ENCODE data around the gene ZSCAN9.
A peak's percentile ranks its signal among the peaks of the same experiment; 100 is the strongest.

ZSCAN9 gene

DNA sequence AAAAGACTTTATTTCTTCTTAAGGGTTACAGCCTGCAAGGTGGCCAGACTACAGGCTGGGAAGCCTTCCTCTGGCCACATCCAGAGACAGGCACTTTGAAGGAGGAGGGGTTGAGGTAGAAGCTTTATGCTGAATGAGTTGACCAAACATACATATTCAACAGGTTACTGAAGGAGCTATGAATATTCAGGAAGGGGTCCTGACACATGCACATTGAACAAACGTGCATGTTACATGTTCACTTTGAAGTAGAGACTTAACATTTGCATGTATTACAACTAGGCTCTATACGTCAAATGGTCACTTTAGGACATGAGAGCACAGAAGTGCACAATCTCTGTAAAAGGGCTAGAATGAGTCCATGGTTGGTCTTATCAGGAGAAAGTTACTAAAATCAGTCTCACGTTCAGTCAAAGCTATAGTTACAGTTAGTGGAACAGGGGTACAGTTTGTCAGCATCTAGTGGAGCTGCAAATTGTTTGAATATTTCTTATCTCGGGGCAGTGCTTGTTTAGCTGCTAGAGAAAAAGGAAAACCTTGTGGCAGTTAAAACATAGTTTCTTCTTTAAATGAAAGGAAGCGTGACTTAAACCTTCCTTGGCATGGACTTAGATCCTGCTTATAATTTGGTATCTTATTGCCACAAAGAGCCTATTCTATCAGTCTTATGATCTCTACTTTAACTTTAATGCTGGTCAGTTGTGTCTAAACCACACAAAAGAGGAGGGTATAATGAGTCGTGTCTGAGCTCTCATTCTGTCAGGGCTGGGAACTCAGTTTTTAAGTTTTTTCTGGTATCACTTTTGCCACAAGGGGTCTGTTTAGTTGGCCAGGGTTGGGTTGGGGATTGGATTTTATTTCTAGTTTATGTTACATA, 4.6 kb upstream of the ZSCAN9 start:
- no peak for DNase-seq

DNA sequence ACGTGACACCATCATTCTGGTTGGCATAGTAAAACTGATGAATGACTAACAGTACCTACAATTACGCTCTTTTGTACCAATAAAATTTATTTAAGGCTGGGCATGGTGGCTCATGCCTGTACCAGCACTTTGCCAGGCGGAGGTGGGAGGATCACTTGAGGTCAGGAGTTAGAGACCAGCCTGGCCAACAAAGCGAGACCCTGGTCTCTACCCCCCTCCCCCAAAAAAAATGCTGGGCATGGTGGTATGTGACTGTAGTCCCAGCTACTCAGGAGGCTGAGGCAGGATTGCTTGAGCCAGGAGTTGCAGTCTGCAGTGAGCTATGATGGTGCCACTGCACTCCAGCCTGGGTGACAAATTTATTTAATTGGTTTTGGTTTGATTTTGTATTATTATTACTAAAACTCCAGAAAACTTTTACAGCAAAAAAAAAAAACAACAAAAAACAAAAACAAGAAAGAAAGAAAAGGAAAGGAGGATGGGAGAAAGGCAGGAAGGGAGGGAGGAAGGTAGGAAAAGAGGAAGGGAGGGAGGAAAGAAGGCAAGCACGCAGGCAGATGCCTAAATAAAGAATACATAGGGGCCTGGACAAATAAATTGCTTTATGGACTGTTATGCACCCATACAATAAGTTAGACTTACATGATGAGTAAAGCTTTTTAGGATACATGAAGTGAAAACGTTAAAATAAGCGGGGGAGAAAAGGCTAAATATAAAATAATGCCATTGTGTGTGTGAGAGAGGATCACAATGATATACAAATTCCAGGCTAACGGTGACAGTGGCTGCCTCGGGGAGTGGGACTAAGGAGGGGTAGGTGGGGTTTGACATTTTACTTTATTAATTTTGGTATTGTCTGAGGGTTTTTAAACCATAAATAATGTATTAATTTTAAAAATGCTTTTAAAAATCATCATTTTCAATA, 682 bp upstream of the ZSCAN9 start:
- no peak for DNase-seq

DNA sequence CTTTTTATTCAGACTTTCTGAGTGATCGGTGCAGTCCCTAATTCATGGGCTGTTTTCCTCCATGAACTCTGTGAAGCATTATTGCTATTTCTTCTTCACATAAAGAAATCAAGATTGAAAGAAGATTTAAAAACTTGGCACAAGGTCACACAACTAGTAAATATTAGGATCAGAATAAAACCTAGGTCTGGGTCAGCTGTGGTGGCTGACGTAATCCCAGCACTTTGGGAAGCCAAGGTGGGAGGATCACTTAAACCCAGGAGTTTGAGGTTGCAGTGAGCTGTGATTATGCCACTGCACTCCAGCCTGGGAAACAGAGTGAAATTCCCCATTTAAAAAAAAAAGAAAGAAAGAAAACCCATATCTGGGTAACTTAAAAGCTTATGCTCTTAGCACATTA, 1.4 kb downstream of the ZSCAN9 start:
- no peak for DNase-seq

DNA sequence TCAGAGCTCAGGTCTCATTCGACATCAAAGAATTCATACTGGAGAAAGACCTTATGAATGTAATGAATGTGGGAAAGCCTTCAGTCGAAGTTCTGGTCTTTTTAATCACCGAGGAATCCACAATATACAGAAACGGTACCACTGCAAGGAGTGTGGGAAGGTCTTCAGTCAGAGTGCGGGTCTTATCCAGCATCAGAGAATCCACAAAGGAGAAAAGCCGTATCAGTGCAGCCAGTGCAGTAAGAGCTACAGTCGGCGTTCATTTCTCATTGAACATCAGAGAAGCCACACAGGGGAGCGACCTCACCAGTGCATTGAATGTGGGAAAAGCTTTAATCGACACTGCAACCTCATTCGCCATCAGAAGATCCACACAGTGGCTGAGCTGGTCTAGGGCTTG, 7.7 kb downstream of the ZSCAN9 start:
- DNase-seq = no peak

DNA sequence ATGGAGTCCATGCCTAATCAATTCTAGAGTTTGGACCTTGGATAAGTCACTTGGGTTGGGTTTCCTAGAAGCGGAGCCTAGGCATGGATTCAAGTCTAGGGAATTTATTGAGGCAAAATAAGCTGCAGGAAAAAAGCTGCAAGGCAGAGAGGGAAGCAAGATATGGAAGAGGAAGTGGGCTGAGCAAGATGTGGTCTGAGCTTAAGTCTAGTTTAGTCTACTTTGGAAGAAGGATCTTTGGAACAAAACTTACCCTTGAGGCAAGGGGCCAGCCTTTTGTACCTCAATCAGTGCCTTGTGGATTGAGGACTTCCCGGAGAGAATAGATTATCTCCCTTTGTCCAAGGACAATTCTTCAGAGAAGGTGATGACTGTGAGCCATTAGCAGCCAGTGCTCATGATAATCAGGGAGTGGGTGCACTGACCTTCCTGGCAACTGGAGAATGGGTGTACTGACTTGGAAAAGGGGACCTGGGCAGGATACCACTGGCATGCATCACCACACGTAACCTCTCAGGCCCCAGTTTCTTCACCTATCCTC, 10.9 kb downstream of the ZSCAN9 start:
- DNase-seq = no peak

DNA sequence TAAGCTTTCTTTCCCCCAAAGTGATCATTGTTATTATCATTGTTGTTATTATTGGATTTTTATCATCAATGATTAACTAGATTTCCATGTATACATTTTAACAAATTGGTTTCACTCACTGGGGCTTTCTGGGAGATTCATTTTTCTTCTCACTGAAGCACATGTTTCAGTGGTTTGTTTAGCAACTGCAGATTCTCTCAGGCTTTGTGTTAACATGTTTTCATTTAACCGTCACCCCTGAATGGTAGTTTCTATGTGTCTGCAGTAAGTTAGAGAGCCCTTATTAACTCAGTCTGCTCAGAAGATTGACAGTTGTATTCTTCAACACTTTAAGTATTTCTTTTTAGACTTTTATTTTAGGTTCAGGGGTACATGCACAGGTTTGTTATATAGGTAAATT, 14.6 kb downstream of the ZSCAN9 start:
- no peak for DNase-seq

DNA sequence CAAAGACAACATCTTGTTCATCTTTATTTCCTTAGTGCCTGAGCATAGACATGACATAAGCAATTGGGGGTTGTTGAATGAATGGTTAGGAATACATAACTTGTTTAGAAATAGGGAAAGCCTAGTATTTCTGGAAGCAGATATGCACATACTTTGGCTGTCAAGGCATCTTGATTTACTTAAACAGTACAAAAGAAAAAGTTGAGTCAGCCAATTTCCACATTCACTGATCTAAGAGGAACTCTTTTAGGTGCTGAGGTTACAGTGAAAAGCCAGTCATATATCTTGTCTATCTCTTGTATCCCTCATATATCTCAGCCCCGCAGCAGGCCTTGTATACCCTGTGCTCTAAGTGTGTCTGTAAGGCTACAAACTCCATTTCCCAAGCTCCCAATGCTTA, 15.4 kb downstream of the ZSCAN9 start:
- no peak for DNase-seq

DNA sequence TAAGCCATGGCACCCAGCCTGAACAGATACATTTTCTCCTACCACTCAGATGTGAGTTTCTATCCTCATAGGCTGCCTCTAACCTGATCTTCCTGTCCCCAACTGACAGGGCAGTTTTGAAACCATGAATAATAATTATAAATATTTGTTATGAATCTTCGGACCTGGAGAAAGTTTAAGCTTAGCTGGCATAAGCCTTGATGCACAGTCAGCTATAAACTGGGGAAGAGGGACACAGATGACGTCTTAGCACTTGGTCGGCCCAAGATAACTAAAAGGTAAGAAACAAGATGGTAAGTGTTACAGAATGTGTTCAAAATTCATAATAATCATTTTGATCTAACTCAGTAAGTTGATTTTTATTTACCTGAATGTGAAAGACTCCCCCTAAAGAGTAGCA, 18.9 kb downstream of the ZSCAN9 start:
- no peak for DNase-seq

DNA sequence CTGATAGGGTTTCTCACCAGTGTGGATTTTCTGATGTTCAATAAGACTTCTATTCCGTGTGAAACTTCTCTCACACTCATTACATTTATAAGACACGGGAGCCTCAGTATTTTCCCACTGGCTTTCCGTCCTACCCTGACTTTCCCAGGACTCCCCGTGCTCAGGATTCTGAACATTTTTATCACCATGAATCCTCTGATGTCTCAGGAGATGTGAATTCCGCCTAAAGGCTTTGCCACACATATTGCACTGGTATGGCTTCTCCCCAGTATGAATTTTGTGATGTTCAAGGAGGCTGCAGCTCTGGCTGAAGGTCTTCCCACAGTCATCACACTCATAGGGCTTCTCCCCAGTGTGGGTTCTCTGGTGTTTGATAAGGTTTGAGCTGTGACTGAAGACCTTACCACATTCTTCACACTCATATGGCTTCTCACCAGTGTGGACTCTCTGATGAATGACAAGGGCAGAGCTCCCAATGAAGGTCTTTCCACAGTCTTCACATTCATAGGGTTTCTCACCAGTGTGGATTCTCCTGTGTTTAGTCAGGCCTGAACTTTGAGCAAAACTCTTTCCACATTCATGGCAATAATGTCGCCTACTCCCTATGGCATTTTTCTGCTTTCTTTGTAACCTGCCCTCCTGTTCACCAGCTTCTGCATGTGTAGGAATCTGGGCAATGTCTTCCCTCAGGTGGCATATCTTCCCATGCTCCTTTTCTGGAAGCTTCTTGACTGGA, 20.3 kb downstream of the ZSCAN9 start:
- DNase-seq = no peak

DNA sequence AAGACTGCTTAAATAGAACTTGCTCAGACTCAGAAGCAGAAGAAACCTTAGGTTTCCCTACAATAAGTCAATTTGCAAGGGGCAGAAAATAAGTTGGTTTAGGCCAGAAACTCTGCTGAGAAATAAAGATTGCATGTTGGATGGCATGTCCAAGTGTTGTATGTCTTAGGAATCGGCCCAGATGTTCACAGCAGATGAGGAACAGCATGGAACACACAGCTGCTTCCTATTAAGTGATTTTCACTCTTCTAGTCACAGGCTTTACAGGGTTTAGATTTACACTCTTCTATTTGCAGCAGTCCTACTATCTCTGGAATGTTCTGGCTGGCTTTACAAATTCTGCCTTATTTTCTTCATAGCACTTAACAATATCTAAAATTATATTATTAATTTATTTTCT, 23.8 kb downstream of the ZSCAN9 start:
- DNase-seq = no peak

DNA sequence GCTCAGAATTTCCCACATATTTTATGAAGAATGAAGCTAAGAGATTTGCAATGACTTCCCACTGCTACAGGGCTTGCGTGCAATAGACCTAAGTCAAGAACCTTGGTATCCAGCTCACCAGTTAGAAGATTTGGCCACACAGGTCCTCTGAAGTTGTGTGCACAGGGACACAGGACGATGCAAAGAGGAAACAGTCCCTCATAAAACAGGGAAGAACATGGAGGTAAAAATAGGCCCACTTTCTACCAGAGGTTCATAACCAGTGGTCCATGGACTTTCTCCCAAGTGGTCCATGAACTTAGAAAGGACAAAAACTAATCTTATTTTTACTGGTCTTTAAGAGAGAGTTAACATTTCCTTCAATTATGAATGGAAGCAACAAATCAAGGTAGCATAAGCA, 25.7 kb downstream of the ZSCAN9 start:
- no peak for DNase-seq

DNA sequence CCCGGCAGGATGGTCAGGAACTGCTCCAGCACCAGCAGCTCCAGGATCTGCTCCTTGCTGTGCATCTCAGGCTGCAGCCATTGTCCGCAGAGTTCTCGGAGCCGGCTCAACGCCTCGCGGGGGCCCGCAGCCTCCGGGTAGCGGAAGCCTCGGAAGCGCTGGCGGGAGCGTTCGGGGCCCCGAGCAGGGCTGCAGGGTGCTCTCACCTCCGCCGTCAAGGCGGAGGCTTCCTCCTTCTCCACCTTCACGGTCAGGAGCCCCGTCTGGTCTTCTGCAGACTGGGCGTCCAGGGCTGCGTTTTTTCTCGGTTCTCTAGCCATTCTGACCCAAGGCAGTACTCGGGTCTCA, 26.6 kb downstream of the ZSCAN9 start:
- no peak for DNase-seq

DNA sequence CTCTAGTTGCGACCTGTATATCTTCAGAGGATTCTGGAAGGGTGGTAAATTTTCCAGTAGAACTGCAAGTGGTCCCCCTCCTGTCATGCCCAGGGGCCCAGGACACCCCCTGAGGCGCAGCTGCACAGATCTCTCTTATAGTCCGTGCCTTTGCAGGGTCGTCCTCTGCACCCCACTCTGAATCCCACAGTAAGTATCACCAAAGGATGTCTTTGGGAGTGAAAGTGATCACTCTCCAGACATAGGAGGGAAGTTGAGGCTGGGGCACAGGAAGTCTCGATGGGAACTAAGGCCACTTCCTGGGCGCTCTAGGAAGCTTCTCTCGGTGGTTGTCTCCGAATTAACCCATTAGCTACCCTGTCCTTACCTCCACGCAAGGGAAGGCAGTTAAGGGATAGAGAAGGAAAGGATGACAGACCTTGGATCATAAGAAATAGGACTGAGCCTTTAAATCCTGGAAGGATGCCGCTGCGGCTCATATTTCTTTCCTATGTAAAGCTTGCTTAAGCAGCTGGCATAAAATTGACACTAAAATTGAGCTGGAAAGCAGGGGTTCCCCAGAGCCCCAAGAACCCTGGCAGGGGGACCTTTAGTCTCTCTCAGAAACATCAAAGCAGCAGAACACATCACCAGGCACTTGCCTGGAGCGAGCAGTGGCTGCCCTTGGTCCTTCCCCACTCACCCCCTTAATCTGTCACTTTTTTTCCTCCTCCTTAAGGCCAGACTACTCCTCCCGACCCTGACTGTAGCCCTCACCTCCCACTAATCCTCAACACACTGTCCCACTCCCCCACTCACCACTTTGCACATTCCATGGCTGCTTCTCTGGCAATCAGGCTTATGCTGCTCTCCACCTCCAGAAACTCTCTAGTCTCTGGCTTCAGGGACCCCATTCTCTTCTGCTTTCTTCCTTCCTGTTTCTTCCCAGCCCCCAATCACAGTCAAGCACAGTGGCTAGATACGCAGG, 27.2 kb downstream of the ZSCAN9 start, which contains the start of gene ZKSCAN4:
ZKSCAN4 (minus strand) TSS at position 261 of the 967 bp plus-strand sequence. CDS start 289 bp downstream, outside the sequence.
- peak in 13 of 14 donors; percentile 6 to 83 (median 61) for DNase-seq

DNA sequence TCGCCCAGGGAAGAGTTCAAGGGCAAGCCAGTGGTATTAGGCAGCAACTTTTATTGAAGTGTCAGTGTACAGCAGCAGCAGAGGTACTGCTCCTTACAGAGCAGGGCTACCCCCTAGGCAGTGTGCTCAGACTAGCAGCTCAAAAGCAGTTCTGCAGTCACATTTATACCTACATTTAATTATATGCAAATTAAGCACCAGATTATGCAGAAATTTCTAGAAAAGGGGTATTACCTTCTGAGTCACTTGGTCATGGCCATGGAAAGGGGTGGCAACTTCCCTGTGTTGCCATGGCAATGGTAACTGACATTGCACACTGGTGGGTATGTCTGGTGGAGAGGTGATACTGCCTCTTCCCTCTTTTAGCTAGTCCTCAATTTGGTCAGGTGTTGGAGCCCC, 29.0 kb downstream of the ZSCAN9 start:
- DNase-seq = no peak

DNA sequence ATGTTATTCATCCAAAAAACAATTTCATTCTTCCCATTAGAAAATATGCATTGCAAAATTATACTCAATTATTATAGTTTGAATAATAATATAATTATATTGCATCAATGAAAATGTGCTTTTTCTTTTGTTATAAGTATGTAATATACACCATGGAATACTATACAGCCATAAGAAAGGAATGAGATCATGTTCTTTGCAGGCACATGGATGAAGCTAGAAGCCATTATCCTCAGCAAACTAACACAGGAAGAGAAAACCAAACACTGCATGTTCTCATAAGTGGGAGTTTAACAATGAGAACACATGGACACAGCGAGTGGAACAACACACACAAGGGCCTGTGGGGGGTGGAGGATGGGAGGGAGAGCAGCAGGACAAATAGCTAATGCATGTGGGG, 32.0 kb downstream of the ZSCAN9 start:
- DNase-seq = no peak

DNA sequence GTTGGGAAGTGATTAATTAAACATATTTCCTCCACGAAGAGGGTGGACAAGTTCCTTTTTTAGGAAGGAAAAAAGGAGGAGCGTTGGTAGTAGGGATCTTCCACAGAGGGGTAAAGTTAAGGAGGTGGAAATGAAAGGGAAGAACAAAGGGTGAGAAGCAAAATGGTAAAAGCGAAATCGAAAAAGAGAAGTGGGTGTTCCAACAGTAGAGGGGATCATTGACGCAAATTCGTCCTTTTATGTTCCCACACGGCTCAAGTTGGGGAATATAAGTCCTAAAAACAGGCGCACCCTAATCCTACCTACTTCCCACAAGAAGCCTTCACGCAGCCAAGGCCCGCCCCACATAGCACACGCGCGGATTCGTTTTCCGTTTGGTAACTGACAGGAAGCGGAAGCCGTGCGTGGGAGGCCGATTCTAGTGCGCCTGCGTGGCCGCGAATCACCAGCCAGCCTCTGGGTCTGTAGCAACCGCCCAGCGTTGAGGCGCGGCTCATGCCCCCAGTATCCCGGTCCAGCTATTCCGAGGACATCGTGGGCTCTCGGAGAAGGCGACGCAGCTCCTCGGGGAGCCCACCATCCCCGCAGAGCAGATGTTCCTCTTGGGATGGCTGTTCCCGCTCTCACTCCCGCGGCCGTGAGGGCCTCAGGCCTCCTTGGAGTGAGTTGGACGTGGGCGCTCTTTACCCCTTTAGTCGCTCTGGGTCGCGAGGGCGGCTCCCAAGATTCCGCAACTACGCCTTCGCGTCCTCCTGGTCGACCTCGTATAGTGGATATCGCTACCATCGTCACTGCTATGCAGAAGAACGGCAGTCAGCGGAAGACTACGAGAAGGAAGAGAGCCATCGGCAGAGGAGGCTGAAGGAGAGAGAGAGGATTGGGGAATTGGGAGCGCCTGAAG, 34.1 kb downstream of the ZSCAN9 start, which contains the start of gene NKAPL:
NKAPL (plus strand) TSS at position 421 of the 901 bp plus-strand sequence; CDS start at position 496, 75 bp downstream.
- DNase-seq = peak in 12 of 14 donors; percentile 11 to 75 (median 44)

DNA sequence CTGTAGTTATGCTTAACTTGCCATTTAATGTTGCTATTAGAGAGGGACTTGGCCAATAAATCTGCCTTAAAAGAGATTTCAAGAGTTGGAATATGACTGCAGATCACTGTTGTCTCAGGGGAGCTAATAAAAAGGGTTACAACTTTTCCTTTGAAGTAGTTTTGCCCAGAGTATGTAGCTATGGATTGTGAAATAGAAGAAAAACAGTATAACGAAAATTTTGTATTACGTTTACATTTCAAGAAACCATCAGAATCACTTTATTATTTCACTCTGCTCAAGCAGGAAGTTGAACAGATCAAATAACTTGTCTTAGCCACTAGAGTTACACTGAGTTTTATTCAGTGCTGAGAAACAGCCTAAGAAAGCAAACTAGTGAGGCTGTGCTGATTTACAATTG, 38.8 kb downstream of the ZSCAN9 start:
- no peak for DNase-seq

DNA sequence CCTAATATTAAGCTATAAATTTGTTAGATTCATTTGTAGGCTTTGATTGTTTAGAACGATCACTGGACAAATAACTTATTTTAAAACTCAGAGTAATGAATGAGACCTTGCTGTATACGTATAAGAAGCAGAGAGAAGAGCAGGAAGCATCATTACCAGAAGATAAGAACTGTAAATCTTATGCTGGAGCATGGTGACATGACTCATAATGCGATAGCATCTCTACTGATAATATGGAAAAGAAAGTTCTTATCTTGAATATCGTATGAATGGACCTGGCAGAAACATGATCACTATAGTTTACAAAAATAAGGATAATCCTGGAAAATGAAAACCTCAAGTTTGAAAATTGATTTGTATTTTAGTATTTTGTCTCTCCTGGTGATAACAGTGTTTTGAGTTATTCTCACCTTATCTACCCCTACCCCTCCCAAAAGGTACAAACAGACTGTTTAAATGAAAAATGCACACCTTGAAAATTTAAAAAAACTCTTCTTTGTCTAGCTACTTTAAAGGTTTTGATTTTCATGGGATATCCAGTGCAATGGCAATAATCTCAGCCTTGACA, 39.8 kb downstream of the ZSCAN9 start:
- no peak for DNase-seq

DNA sequence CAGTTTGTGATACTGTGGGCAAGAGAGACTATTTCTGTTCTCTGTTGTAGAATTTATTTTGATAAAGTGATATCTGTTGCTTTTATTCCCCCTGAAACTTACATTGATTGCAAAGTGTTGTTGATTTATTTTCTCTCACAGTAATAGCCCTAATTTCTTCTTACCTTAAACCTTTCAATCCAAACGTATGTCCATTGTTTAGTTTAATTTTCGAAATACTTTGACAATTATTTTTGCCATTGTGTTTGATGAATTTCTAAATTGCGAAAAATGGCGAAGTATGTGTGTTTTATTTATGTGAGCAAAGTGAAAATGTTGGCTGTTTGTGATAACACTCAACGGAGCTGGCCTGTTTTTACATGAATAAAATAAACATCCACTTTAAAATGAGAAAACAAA, 41.5 kb downstream of the ZSCAN9 start:
- DNase-seq = no peak
